K562 (cell line): ENCODE measurements around the gene VPS35L. TPM values are rescaled to one million over a fixed set of nuclear protein-coding genes. Genes with fewer than 3 reads are reported as not detected.
A peak's percentile ranks its signal among the peaks of the same experiment; 100 is the strongest.

ENCODE experiments used
- CHD4 ChIP-seq: fragments of 200-600 bp; sonication (generic); IDR thresholded peaks from 3 replicates; pipeline ENCODE4 v1.6.1; 2012; ENCODE audit warnings: low read depth, mild to moderate bottlenecking, mixed read lengths, low read length, inconsistent platforms; ENCODE audit not compliant: insufficient read depth, insufficient replicate concordance, poor library complexity, severe bottlenecking
- DACH1 ChIP-seq: fragments of 450-650 bp; IDR thresholded peaks from 2 replicates; pipeline ENCODE4 v1.6.1; 2018; ENCODE audit not compliant: partially characterized antibody
- HNRNPK ChIP-seq: fragments of 200-400 bp; formaldehyde crosslinking; IDR thresholded peaks from one replicate; pipeline ENCODE4 v1.6.1; 2018; ENCODE audit warnings: mild to moderate bottlenecking, low read depth, low read length; ENCODE audit not compliant: poor library complexity, severe bottlenecking
- KLF13 ChIP-seq: fragments of 450-650 bp; IDR thresholded peaks from 2 replicates; pipeline ENCODE4 v1.6.1; 2016; ENCODE audit warnings: missing genetic modification characterization, low read depth, mild to moderate bottlenecking, missing compliant biosample characterization, moderate library complexity, borderline replicate concordance
- PHF20 ChIP-seq: fragments of 450-650 bp; IDR thresholded peaks from 2 replicates; pipeline ENCODE4 v1.6.1; 2018; ENCODE audit not compliant: partially characterized antibody
- PTRF ChIP-seq: fragments of 450-650 bp; IDR thresholded peaks from 2 replicates; pipeline ENCODE4 v1.6.1; 2016; ENCODE audit warnings: mild to moderate bottlenecking, missing genetic modification characterization, missing compliant biosample characterization
- RERE ChIP-seq: sonication (generic); formaldehyde crosslinking; IDR thresholded peaks from 2 replicates; pipeline ENCODE4 v1.8.0; 2023; ENCODE audit warnings: missing genetic modification reagents, mild to moderate bottlenecking, borderline replicate concordance
- SUPT5H ChIP-seq: fragments of 450-650 bp; IDR thresholded peaks from 2 replicates; pipeline ENCODE4 v1.6.1; 2016
- U2AF1 ChIP-seq: fragments of 200-400 bp; formaldehyde crosslinking; optimal IDR thresholded peaks from 2 replicates; pipeline ENCODE3; 2017; ENCODE audit warnings: mild to moderate bottlenecking, low read depth, low read length, moderate library complexity
- polyA plus RNA-seq, 8 experiments: library from polyadenylated mRNA; depleted of rRNA in 4 of 8; stranded (reverse) in 5 of 8; unstranded in 3 of 8; fragments of >200 nt; fragmentation: Nextera tagmentation in 2 of 8; fragmentation: Illumina TruSeq in 1 of 8; extraction: Ambion mirVana in 2 of 8; extraction: Trizol in 1 of 8; gene quantifications; 2 replicates each; pipeline versions ENCODE4 v1.2.1 to v1.2.3, GENCODE V29; 2011 to 2014; ENCODE audit warnings: inconsistent platforms in 1 of 8, missing spikeins in 1 of 8
- total RNA-seq, 7 experiments: library from RNA; depleted of rRNA in 6 of 7; stranded (reverse); fragments of >200 nt in 6 of 7; fragmentation: Illumina TruSeq in 2 of 7; extraction: Trizol in 2 of 7; gene quantifications; 2 replicates each; pipeline versions ENCODE4 v1.2.1 to v1.2.3, GENCODE V29; 2011 to 2021; ENCODE audit warnings: low replicate concordance in 1 of 7
- TF ChIP-seq, protein P1 (sequence below), 2 experiments: fragments of 450-650 bp in 1 of 2; sonication (generic) in 1 of 2; formaldehyde crosslinking in 1 of 2; IDR thresholded peaks; 2 replicates each; pipeline versions ENCODE4 v1.7.1 to v1.9.0; 2016 to 2022; ENCODE audit warnings: inconsistent platforms in 1 of 2, mild to moderate bottlenecking in 1 of 2, missing genetic modification reagents in 1 of 2

Gene VPS35L
- total and polyA plus RNA-seq, 9 of the 15 experiments (the other 6 are each of a cell fraction or from before 2014, with no cell fraction given), result 10.2 to 30.4 (median 20.1) TPM

- TF ChIP-seq, protein P1, sequence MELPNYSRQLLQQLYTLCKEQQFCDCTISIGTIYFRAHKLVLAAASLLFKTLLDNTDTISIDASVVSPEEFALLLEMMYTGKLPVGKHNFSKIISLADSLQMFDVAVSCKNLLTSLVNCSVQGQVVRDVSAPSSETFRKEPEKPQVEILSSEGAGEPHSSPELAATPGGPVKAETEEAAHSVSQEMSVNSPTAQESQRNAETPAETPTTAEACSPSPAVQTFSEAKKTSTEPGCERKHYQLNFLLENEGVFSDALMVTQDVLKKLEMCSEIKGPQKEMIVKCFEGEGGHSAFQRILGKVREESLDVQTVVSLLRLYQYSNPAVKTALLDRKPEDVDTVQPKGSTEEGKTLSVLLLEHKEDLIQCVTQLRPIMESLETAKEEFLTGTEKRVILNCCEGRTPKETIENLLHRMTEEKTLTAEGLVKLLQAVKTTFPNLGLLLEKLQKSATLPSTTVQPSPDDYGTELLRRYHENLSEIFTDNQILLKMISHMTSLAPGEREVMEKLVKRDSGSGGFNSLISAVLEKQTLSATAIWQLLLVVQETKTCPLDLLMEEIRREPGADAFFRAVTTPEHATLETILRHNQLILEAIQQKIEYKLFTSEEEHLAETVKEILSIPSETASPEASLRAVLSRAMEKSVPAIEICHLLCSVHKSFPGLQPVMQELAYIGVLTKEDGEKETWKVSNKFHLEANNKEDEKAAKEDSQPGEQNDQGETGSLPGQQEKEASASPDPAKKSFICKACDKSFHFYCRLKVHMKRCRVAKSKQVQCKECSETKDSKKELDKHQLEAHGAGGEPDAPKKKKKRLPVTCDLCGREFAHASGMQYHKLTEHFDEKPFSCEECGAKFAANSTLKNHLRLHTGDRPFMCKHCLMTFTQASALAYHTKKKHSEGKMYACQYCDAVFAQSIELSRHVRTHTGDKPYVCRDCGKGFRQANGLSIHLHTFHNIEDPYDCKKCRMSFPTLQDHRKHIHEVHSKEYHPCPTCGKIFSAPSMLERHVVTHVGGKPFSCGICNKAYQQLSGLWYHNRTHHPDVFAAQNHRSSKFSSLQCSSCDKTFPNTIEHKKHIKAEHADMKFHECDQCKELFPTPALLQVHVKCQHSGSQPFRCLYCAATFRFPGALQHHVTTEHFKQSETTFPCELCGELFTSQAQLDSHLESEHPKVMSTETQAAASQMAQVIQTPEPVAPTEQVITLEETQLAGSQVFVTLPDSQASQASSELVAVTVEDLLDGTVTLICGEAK (IDR thresholded peaks at IDR 0.05), result peak; percentile 98
- TF ChIP-seq, protein P1 (CRISPR knock-in tag; IDR thresholded peaks at IDR 0.05), result no peak
- peak; percentile 77 for TF ChIP-seq SUPT5H
- no peak for TF ChIP-seq PTRF (tag)
- TF ChIP-seq PHF20, result peak; percentile 80
- no peak for TF ChIP-seq DACH1
- TF ChIP-seq U2AF1, result peak; percentile 58
- no peak for TF ChIP-seq CHD4
- no peak for TF ChIP-seq HNRNPK
- 0 out of 2 replicates have a peak, but pooled peaks have one; percentile 66 for TF ChIP-seq RERE (CRISPR knock-in tag)
- TF ChIP-seq KLF13 (tag), result peak; percentile 41
Observed at GRCh38 chr16:19717741-19718623, 162.5 kb downstream of the VPS35L start, which contains the start of the genes IQCK and KNOP1 (continued).
